SK-N-SH (cell line): ENCODE results near the gene HLA-DMA.

Experiments used
- CHD2 ChIP-seq: fragments of 150-350 bp; IDR thresholded peaks from 2 replicates; pipeline ENCODE4 v1.6.1; 2018; ENCODE audit warnings: low read length; ENCODE audit not compliant: partially characterized antibody
- CTCF ChIP-seq: fragments of 200-600 bp; sonication (generic); IDR thresholded peaks from 2 replicates; pipeline ENCODE4 v1.6.1; 2017; ENCODE audit warnings: antibody characterized with exemption, mild to moderate bottlenecking, moderate library complexity
- JUND ChIP-seq: IDR thresholded peaks from 2 replicates; pipeline ENCODE4 v1.4.0; 2012
- NFIC ChIP-seq: IDR thresholded peaks from 2 replicates; pipeline ENCODE4 v1.4.0; 2012; ENCODE audit warnings: borderline replicate concordance
- POLR2AphosphoS5 ChIP-seq: IDR thresholded peaks from 2 replicates; pipeline ENCODE4 v1.6.1; 2012; ENCODE audit warnings: low read depth, low read length
- RAD21 ChIP-seq: IDR thresholded peaks from 2 replicates; pipeline ENCODE4 v1.6.1; 2012; ENCODE audit warnings: mild to moderate bottlenecking, low read length
- RCOR1 ChIP-seq: fragments of 150-350 bp; IDR thresholded peaks from 2 replicates; pipeline ENCODE4 v1.6.1; 2017; ENCODE audit warnings: antibody characterized with exemption, low read length
- SMC3 ChIP-seq: IDR thresholded peaks from 2 replicates; pipeline ENCODE4 v1.6.1; 2012; ENCODE audit warnings: low read depth, low read length, improper control_type of control experiment
- TAF1 ChIP-seq: IDR thresholded peaks from 2 replicates; pipeline ENCODE4 v1.6.1; 2012; ENCODE audit warnings: low read depth, mild to moderate bottlenecking, low read length, moderate library complexity, borderline replicate concordance
- YY1 ChIP-seq: IDR thresholded peaks from 2 replicates; pipeline ENCODE4 v1.4.0; 2012; ENCODE audit warnings: low read depth, mild to moderate bottlenecking
- TF ChIP-seq, protein P1 (sequence below): IDR thresholded peaks from 2 replicates; pipeline ENCODE4 v1.4.0; 2012; ENCODE audit warnings: low read depth, borderline replicate concordance
- TF ChIP-seq, protein P2 (sequence below): IDR thresholded peaks from 2 replicates; pipeline ENCODE4 v1.4.0; 2012; ENCODE audit warnings: low read depth

DNA sequence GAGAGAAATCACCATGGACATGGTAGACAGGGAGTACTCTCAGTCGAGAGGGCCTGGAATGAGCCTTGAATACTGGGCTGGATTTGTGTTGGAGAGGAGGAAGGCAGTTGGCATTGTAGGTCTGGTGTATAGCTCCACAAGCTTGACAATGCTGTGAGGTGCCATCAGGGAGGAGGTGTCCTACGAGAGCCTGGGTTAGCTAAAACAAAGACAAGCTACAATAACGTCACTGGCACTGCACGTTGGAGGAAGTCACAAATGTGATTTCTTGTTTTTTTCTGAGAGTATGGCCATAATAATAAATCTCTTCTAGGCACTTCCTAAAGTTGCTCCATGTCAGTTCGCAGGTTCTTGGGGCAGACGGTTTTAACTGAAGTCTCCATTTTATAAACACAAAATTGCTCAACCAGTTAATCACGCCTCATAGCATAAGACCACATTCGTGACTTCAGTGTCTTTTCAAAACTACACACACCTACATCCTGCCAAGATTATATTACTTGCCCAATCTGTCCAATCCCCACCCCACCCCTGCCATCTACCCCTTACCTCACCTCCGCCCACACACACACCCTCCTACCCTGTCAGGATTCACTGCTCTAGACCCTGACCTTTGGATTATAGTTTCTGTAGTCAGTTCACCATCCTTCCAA is 7.7 kb downstream of the HLA-DMA start:
- no peak for TF ChIP-seq CTCF
- no peak for TF ChIP-seq JUND
- TF ChIP-seq, protein P1, sequence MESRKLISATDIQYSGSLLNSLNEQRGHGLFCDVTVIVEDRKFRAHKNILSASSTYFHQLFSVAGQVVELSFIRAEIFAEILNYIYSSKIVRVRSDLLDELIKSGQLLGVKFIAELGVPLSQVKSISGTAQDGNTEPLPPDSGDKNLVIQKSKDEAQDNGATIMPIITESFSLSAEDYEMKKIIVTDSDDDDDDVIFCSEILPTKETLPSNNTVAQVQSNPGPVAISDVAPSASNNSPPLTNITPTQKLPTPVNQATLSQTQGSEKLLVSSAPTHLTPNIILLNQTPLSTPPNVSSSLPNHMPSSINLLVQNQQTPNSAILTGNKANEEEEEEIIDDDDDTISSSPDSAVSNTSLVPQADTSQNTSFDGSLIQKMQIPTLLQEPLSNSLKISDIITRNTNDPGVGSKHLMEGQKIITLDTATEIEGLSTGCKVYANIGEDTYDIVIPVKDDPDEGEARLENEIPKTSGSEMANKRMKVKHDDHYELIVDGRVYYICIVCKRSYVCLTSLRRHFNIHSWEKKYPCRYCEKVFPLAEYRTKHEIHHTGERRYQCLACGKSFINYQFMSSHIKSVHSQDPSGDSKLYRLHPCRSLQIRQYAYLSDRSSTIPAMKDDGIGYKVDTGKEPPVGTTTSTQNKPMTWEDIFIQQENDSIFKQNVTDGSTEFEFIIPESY = no peak
- TF ChIP-seq TAF1 = no peak
- no peak for TF ChIP-seq NFIC
- TF ChIP-seq YY1 = no peak
- no peak for TF ChIP-seq RAD21
- no peak for TF ChIP-seq CHD2
- no peak for TF ChIP-seq RCOR1
- no peak for TF ChIP-seq SMC3
- no peak for TF ChIP-seq POLR2AphosphoS5
- TF ChIP-seq, protein P2, sequence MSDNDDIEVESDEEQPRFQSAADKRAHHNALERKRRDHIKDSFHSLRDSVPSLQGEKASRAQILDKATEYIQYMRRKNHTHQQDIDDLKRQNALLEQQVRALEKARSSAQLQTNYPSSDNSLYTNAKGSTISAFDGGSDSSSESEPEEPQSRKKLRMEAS = no peak
